NB4 (cell line): ENCODE measurements around the gene SPSB4.

Experiments used
- CTCF ChIP-seq: IDR thresholded peaks from one replicate; pipeline ENCODE4 v1.5.1; 2012; ENCODE audit warnings: low read depth, low read length
- POLR2A ChIP-seq: IDR thresholded peaks from 2 replicates; pipeline ENCODE4 v1.6.1; 2011; ENCODE audit warnings: mild to moderate bottlenecking; ENCODE audit not compliant: insufficient read length; ENCODE audit errors: extremely low read depth

- no peak for TF ChIP-seq POLR2A
- TF ChIP-seq CTCF: no peak
Measured at GRCh38 chr3:141181819-141182218, 130.7 kb downstream of the SPSB4 start.
